Aorta (tissue), 5 donors: ENCODE measurements around the gene SCAMP3. TPM values are rescaled to one million over a fixed set of nuclear protein-coding genes. Genes with fewer than 3 reads are reported as not detected.
"Not testable (repeated sequence)": the region's sequence is repeated elsewhere in the genome, so short reads cannot be mapped to it uniquely, and the experiment has no call there.

Source experiments
- ATAC-seq: fragments of 200-7000 bp; cut with Tn5 transposase; one replicate; pipeline ENCODE4 v1.9.1; 2022; ENCODE audit warnings: moderate library complexity; ENCODE audit not compliant: low FRiP score
- DNase-seq, 2 donors: peaks; one replicate each; pipeline ENCODE4 v3.0.0-alpha.2; 2020
- H3K27ac ChIP-seq, 2 donors: one replicate each; pipeline ENCODE4 v1.5.1; 2013; ENCODE audit warnings: low read length in 2 of 2, mild to moderate bottlenecking in 2 of 2, moderate library complexity in 2 of 2, control low read depth in 1 of 2, inconsistent platforms in 1 of 2, low read depth in 1 of 2
- H3K27me3 ChIP-seq, 2 donors: one replicate each; pipeline ENCODE4 v1.6.1; 2013; ENCODE audit warnings: control low read depth in 1 of 2, low read length in 1 of 2, mild to moderate bottlenecking in 1 of 2, moderate library complexity in 1 of 2; ENCODE audit not compliant: insufficient read depth in 2 of 2, control insufficient read depth in 1 of 2
- H3K36me3 ChIP-seq, 2 donors: one replicate each; pipeline ENCODE4 v1.6.1; 2013; ENCODE audit warnings: control low read depth in 1 of 2, low read length in 1 of 2, mild to moderate bottlenecking in 1 of 2; ENCODE audit not compliant: insufficient read depth in 2 of 2, control insufficient read depth in 1 of 2
- H3K4me1 ChIP-seq, 2 donors: one replicate each; pipeline ENCODE4 v1.6.1; 2013; ENCODE audit warnings: low read length in 2 of 2, control low read depth in 1 of 2, mild to moderate bottlenecking in 1 of 2, moderate library complexity in 1 of 2; ENCODE audit not compliant: insufficient read depth in 2 of 2, control insufficient read depth in 1 of 2
- H3K4me3 ChIP-seq, 2 donors: one replicate each; pipeline ENCODE4 v1.5.1; 2013; ENCODE audit warnings: low read length in 2 of 2, control low read depth in 1 of 2, mild to moderate bottlenecking in 1 of 2
- H3K9me3 ChIP-seq: one replicate; pipeline ENCODE4 v1.6.1; 2013; ENCODE audit warnings: mild to moderate bottlenecking, low read length; ENCODE audit not compliant: control insufficient read depth
- WGBS, 2 donors: extraction: QIAGEN DNeasy Blood & Tissue Kit; methylation state at CpG; one replicate each; pipeline ENCODE4 v1.1.7; 2013; 5-methylcytosine and 5-hydroxymethylcytosine counted together
- intact Hi-C, 2 donors: fragments of 100-400 bp; cut with DNase I; formaldehyde crosslinking; loops; one replicate each; pipeline versions ENCODE4 v1.14.2 to v1.15.0; 2022
- polyA plus RNA-seq, 2 donors: library from polyadenylated mRNA; stranded (reverse); fragments of 200-250 nt; gene quantifications; one replicate each; pipeline ENCODE4 v1.2.3, GENCODE V29; 2013
- total RNA-seq, 2 donors: library from RNA; stranded (reverse); fragmentation: NEBNext Ultra II Directional; extraction: Animal tissue kit (Norgen Biotek cat#: 25700); gene quantifications; one replicate each; pipeline ENCODE4 v1.2.1, GENCODE V29; 2021
- donor health status: healthy with polysubstance abuse.
- donor health status: Bipolar disorder and iron deficiency.
- donor health status: DM: no; HTN: no; CAD: no.
- donor health status: DM: no; HTN: no; CAD: no.
- donor health status: DM: yes; HTN: yes; CAD: no.

SCAMP3 gene
- total and polyA plus RNA-seq, 4 donors: 11.9 to 46.8 (median 38.3) TPM

DNA sequence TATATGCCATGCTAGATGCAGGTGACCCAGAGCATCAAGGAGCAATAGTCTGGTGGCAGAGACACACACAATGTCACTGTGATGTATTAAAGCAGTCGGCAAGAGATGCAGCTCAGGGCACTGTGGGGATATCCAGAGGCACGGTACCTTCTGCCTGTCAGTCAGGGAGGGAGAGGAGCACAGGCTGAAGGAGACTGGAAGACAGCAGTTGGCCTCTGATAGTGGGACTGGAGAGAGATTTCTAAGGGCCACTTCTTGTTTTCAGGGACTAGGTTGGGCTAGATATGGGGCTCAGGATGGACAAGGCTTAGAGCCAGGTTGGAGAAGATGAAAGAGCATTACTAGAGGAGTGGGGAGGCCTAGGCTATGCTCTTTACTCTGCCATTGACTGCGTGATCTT, 30.9 kb downstream of the SCAMP3 start:
- DNase-seq, ATAC-seq, intact Hi-C loops, H3K27me3 ChIP-seq, H3K4me3 ChIP-seq, H3K36me3 ChIP-seq, H3K4me1 ChIP-seq, H3K9me3 ChIP-seq: not testable (repeated sequence)
- peak overlapping the region; percentile 29 to 75 for H3K27ac ChIP-seq
- WGBS, 2 donors: 93 to 94% methylated on average over 3 of the region's 3 CpGs

DNA sequence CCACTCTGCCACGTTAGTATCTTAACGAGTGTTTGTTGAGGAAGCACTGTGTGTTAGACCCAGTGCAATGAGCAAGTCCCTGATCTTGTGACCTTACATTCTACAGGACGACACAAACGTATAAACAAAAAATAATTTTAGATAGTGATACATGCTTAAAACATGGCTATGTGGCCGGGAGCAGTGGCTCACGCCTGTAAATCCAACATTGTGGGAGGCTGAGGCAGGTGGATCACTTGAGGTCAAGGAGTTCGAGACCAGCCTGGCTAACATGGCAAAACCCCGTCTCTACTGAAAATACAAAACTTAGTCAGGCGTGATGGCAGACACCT, 34.1 kb downstream of the SCAMP3 start:
- WGBS, 2 donors: 46 to 47% methylated on average over 9 of the region's 9 CpGs

DNA sequence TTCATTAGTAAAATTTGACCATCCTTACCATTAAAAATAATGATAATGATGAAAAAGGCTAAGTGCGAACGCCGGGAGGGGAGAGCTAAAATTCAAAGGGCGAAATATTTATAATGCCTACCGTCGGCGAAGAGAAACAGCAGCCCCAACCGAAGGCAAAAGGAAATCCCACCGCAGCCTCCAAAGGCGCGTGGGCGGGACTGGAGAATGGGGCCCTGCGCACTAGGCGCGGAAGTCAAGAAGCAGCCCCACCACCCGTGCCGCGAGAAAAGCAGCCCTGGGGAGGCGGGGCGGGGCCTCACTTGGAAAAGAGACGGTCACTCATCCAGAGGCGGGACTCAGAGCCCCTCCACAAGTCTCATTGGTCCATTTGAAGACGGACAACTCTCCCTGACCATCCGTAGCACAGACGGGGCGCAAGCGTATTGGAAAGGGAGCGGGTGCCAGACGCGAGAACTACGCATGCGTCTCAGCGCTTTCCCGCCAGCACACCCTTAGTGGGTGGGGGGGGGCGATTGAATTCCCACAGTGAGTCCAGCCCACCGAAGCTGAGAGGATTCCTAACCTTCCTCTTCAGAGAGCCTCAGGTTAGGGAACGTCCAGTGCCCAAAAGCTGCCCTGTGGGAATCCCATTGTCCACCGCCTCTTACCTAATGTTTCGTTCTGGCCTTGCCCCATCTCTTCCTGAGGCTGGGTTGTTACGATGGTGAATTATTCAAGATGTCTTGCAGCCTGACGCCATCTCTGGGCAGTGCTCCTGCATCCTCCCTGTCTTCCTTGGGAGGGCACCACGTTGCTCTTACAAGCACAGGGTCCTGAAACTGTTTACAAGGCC, 34.7 kb downstream of the SCAMP3 start:
- 1% methylated on average over 42 of the region's 42 CpGs for WGBS, 2 donors
- peaks cover 5 to 8% of the 10 kb centered on the region in 2 donors for H3K4me1 ChIP-seq
- ATAC-seq: peak; percentile 98
- H3K27me3 ChIP-seq: no peaks in the 10 kb centered on the region
- H3K36me3 ChIP-seq: no peaks in the 10 kb centered on the region
- H3K4me3 ChIP-seq: peak overlapping the region; percentile 37 to 57
- peak; percentile 99 for DNase-seq
- H3K27ac ChIP-seq: peak overlapping the region in 1 of 2 donors; percentile 83
- H3K9me3 ChIP-seq: no peaks in the 10 kb centered on the region
- intact Hi-C loops: loop anchor here in 1 of 2 donors (1.0 to 5.0 kb wide), 3 partner anchors 19 to 50 kb away; partner anchors contain the start of gene MTX1

More for the DNA sequence above, 34.1 kb downstream of the SCAMP3 start:
- DNase-seq (no peak), ATAC-seq (no peak)
- H3K36me3 ChIP-seq: no peaks in the 10 kb centered on the region
- intact Hi-C loops: loop anchor here in 1 of 2 donors (5.0 kb wide), 2 partner anchors 36 to 51 kb away; no protein-coding TSS in a partner anchor
- H3K4me3 ChIP-seq: no peak overlapping the region
- H3K27me3 ChIP-seq: no peaks in the 10 kb centered on the region
- peak overlapping the region in 1 of 2 donors; percentile 83 for H3K27ac ChIP-seq
- H3K9me3 ChIP-seq: no peaks in the 10 kb centered on the region
- peaks cover 5 to 8% of the 10 kb centered on the region in 2 donors for H3K4me1 ChIP-seq

DNA sequence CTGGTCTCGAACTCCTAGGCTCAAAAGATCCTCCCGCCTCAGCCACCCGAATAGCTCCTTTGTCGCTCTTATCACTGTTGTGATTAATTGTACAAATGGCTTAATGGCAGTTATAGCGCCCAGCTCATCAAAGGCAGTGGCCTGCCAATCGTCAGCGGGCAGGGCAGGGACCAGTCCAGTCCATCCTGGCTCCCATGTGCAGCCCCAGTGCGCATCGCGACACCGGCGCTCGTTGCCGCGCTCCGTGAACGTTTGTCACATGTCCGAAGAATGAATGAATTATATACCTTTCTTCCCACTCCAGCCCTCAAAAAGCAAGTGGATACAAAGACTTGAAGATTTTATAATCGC, 35.3 kb downstream of the SCAMP3 start:
- Histone ChIP-seq H3K36me3 (no peaks in the 10 kb centered on the region), H3K27ac (peak overlapping the region in 1 of 2 donors; percentile 83), H3K4me1 (peaks cover 5 to 8% of the 10 kb centered on the region in 2 donors), H3K4me3 (peak overlapping the region; percentile 37 to 57), H3K27me3 (no peaks in the 10 kb centered on the region), H3K9me3 (no peaks in the 10 kb centered on the region)
- DNase-seq (peak; percentile 74 to 84), ATAC-seq (peak; percentile 62)
- 0% methylated on average over 19 of the region's 19 CpGs for WGBS, 2 donors
- intact Hi-C loops: loop anchor here in 1 of 2 donors (1.0 to 5.0 kb wide), 3 partner anchors 19 to 50 kb away; partner anchors contain the start of gene MTX1

DNA sequence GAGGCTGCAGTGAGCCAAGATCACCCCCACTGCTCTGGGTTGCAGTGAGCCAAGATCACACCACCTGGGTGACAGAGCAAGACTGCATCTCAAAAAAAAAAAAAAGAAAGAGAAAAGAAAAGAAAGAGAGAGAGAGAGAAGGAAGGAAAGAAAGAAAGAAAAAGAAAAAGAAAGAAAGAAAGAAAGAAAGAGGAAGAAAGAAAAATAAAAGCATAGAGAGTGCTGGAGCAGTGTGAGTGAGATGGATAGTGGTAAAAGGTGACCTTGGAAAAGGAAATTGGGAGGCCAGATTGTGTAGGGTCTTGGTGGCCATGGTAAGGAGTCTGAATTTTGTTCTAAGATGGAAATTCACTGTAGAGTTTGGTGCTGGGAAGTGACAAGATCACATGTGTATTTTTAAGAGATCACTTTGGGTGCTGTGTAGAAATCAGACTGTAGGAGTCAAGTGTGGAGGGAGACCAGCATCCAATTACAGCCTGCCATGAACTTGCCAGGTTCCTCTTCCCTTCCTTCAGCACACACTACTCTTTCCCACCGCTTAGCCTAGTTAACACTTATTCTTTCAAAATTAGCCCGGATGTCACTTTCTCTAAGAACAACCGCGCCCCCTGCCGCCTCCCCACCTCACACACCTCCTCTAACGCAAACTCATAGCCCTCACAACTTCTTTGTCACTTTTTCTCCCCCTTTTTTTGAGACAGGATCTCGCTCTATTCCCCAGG, 35.8 kb downstream of the SCAMP3 start:
- Histone ChIP-seq H3K36me3 (no peaks in the 10 kb centered on the region), H3K9me3 (no peaks in the 10 kb centered on the region), H3K4me3 (peak overlapping the region; percentile 37 to 57), H3K4me1 (peaks cover 5 to 8% of the 10 kb centered on the region in 2 donors), H3K27ac (peak overlapping the region in 1 of 2 donors; percentile 83), H3K27me3 (no peaks in the 10 kb centered on the region)
- peak; percentile 86 to 93 for DNase-seq
- 1 to 2% methylated on average over 7 of the region's 7 CpGs for WGBS, 2 donors
- peak; percentile 84 for ATAC-seq
- intact Hi-C loops: loop anchor here in 1 of 2 donors (5.0 kb wide), 2 partner anchors 34 to 49 kb away; no protein-coding TSS in a partner anchor

DNA sequence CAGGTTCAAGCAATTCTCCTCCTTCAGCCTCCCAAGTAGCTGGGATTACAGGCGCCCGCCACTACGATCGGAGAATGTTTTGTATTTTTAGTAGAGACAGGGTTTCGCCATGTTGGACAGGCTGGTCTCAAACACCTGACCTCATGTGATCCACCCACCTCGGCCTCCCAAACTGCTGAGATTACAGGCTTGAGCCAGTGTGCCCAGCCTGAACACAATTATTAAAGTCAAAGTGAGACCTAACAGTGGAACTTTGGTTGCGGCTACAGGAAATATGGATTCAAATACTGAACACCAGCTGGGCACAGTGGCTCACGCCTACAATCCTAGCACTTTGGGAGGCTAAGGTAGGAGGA, 36.8 kb downstream of the SCAMP3 start:
- H3K4me1 ChIP-seq, ATAC-seq, DNase-seq, H3K36me3 ChIP-seq, H3K27me3 ChIP-seq, H3K4me3 ChIP-seq, H3K9me3 ChIP-seq: not testable (repeated sequence)
- H3K27ac ChIP-seq: peak overlapping the region in 1 of 2 donors; percentile 58
- WGBS, 2 donors: 96 to 97% methylated on average over 8 of the region's 8 CpGs
- intact Hi-C loops: loop anchor here in 1 of 2 donors (5.0 kb wide), 2 partner anchors 33 to 48 kb away; no protein-coding TSS in a partner anchor

DNA sequence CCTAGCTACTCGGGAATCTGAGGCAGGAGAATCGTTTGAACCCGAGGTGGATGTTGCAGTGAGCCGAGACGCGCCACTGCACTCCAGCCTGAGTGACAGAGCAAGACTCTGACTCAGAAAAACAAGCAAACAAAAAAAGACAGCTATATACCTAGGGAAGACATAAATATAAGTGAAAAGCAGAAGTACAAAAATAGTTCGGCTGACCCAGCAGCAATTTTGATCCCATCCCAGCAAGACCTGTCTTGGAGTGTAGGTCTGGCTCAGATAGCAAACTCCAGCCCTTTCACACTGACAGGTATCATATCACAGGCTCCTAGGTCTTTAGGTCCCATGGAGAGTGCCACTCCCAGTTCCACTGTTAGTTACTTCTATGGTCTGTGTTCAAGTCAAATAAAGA, 39.1 kb downstream of the SCAMP3 start:
- intact Hi-C loops: no loop called here
- H3K4me1 ChIP-seq: peaks cover 5 to 8% of the 10 kb centered on the region in 2 donors

DNA sequence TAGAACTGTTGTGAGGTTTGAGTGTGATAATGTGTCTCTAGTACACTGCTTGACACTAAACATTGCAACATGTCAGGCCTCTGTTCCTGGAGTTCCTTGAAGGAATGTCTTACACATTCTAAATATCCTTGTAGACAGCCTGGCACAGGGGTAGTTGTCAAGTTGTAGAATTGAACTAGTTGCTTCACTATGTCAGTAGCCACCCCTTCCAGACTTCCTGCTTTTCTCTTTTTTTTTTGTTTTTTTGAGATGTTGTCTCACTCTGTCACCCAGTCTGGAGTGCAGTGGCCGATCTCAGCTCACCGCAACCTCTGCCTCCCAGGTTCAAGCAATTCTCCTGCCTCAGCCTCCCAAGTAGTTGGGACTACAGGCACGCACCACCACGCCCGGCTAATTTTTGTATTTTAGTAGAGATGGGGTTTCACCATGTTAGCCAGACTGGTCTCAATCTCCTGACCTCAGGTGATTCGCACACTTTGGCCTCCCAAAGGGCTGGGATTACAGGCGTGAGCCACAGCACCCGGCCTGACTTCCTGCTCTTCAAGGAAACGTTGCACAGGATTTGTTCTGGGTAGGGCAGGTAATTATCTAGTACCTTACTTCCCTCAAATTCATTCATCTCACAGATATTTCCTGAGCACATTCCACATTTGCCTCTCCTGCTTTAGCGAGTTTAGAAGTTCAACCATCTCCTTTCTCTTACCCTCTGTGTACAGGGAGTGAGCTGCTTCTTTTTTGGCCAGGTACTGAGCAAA, 41.8 kb downstream of the SCAMP3 start:
- H3K27me3 ChIP-seq, H3K27ac ChIP-seq, DNase-seq, intact Hi-C loops, H3K4me3 ChIP-seq, H3K36me3 ChIP-seq, H3K4me1 ChIP-seq, H3K9me3 ChIP-seq, ATAC-seq: not testable (repeated sequence)
- WGBS, 2 donors: 93 to 94% methylated on average over 10 of the region's 10 CpGs

More for the DNA sequence above, 39.1 kb downstream of the SCAMP3 start:
- DNase-seq (no peak), ATAC-seq (no peak)
- Histone ChIP-seq H3K9me3 (no peaks in the 10 kb centered on the region), H3K27me3 (no peaks in the 10 kb centered on the region), H3K4me3 (no peak overlapping the region), H3K36me3 (no peaks in the 10 kb centered on the region), H3K27ac (no peak overlapping the region)
- 86 to 88% methylated on average over 7 of the region's 7 CpGs for WGBS, 2 donors
